Hepatocyte (in vitro differentiated cells): ENCODE results near the gene AGFG1. TPM values are rescaled to one million over a fixed set of nuclear protein-coding genes. Genes with fewer than 3 reads are reported as not detected.

Experiments
- DNase-seq: peaks from one replicate; pipeline ENCODE4 v3.0.0-alpha.2; 2016; ENCODE audit warnings: low spot score
- H2AFZ ChIP-seq: fragments of 200-600 bp; sonication (generic); 2 replicates; pipeline ENCODE4 v1.6.0; 2016; ENCODE audit warnings: antibody characterized with exemption, mild to moderate bottlenecking
- H3K27ac ChIP-seq: fragments of 200-600 bp; sonication (generic); 2 replicates; pipeline ENCODE4 v1.5.1; 2016; ENCODE audit warnings: mild to moderate bottlenecking
- H3K27me3 ChIP-seq: fragments of 200-600 bp; sonication (generic); 2 replicates; pipeline ENCODE4 v1.6.1; 2016
- H3K36me3 ChIP-seq: fragments of 200-600 bp; sonication (generic); replicated peaks from 2 replicates; pipeline ENCODE4 v1.5.1; 2016; ENCODE audit warnings: low read depth; ENCODE audit not compliant: insufficient read depth
- H3K4me1 ChIP-seq: fragments of 200-600 bp; sonication (generic); 2 replicates; pipeline ENCODE4 v1.5.1; 2016; ENCODE audit warnings: mild to moderate bottlenecking, moderate library complexity; ENCODE audit not compliant: insufficient read depth
- H3K4me2 ChIP-seq: fragments of 200-600 bp; sonication (generic); 2 replicates; pipeline ENCODE4 v1.6.0; 2016
- H3K4me3 ChIP-seq: fragments of 200-600 bp; sonication (generic); 2 replicates; pipeline ENCODE4 v1.5.1; 2016; ENCODE audit warnings: mild to moderate bottlenecking
- H3K79me2 ChIP-seq: fragments of 200-600 bp; sonication (generic); 2 replicates; pipeline ENCODE4 v1.6.0; 2017; ENCODE audit warnings: mild to moderate bottlenecking
- H3K9me2 ChIP-seq: fragments of 200-600 bp; sonication (generic); replicated peaks from 2 replicates; pipeline ENCODE4 v1.6.0; 2017; ENCODE audit warnings: mild to moderate bottlenecking; ENCODE audit not compliant: insufficient read depth
- H3K9me3 ChIP-seq: fragments of 200-600 bp; sonication (generic); 2 replicates; pipeline ENCODE4 v1.5.1; 2016; ENCODE audit warnings: low read depth, mild to moderate bottlenecking
- H4K20me1 ChIP-seq: fragments of 200-600 bp; sonication (generic); 2 replicates; pipeline ENCODE4 v1.6.0; 2016; ENCODE audit warnings: mild to moderate bottlenecking; ENCODE audit not compliant: insufficient read depth, poor library complexity, severe bottlenecking
- EZH2 ChIP-seq: fragments of 200-600 bp; sonication (generic); IDR thresholded peaks from 2 replicates; pipeline ENCODE4 v1.6.1; 2016; ENCODE audit warnings: antibody characterized with exemption, mild to moderate bottlenecking, borderline replicate concordance
- EZH2phosphoT487 ChIP-seq: fragments of 200-600 bp; sonication (generic); IDR thresholded peaks from one replicate; pipeline ENCODE4 v1.6.1; 2018; ENCODE audit warnings: antibody characterized with exemption, mild to moderate bottlenecking, low read depth, moderate library complexity; ENCODE audit not compliant: unreplicated experiment, severe bottlenecking
- WGBS: methylation state at CpG from one replicate; pipeline ENCODE4 v1.1.6; 2016; ENCODE audit warnings: low lambda C conversion rate; ENCODE audit errors: missing lambda C conversion rate; 5-methylcytosine and 5-hydroxymethylcytosine counted together
- polyA plus RNA-seq: library from polyadenylated mRNA; unstranded; fragments of >200 nt; fragmentation: Nextera tagmentation; extraction: Ambion mirVana; gene quantifications from 2 replicates; pipeline ENCODE4 v1.2.1, GENCODE V29; 2016
- total RNA-seq: library from RNA; depleted of rRNA; stranded (reverse); fragments of >200 nt; gene quantifications from 2 replicates; pipeline ENCODE4 v1.2.3, GENCODE V29; 2014
- TF ChIP-seq, protein P1 (sequence below): fragments of 200-600 bp; sonication (generic); IDR thresholded peaks from 2 replicates; pipeline ENCODE4 v1.5.1; 2016; ENCODE audit warnings: antibody characterized with exemption, mild to moderate bottlenecking; ENCODE audit not compliant: poor library complexity

The AGFG1 gene
- total and polyA plus RNA-seq, 2 experiments from 2014 or later: 62.4 to 91.6 TPM

GRCh38 chr2:227488045-227488444 is 16.1 kb downstream of the AGFG1 start:
- Histone ChIP-seq H3K9me2 (no peaks in the 10 kb centered on the region), H3K4me2 (no peak overlapping the region), H3K27me3 (no peaks in the 10 kb centered on the region), H3K4me3 (no peak overlapping the region), H3K4me1 (no peaks in the 10 kb centered on the region), H3K27ac (no peak overlapping the region), H3K79me2 (peaks cover 100% of the 10 kb centered on the region), H2AFZ (no peak overlapping the region), H3K9me3 (no peaks in the 10 kb centered on the region), H3K36me3 (no peaks in the 10 kb centered on the region), H4K20me1 (peaks cover 88% of the 10 kb centered on the region)
- WGBS: 90% methylated on average over 3 of the region's 3 CpGs
- no peak for TF ChIP-seq EZH2
- no peak for TF ChIP-seq EZH2phosphoT487
- TF ChIP-seq, protein P1, sequence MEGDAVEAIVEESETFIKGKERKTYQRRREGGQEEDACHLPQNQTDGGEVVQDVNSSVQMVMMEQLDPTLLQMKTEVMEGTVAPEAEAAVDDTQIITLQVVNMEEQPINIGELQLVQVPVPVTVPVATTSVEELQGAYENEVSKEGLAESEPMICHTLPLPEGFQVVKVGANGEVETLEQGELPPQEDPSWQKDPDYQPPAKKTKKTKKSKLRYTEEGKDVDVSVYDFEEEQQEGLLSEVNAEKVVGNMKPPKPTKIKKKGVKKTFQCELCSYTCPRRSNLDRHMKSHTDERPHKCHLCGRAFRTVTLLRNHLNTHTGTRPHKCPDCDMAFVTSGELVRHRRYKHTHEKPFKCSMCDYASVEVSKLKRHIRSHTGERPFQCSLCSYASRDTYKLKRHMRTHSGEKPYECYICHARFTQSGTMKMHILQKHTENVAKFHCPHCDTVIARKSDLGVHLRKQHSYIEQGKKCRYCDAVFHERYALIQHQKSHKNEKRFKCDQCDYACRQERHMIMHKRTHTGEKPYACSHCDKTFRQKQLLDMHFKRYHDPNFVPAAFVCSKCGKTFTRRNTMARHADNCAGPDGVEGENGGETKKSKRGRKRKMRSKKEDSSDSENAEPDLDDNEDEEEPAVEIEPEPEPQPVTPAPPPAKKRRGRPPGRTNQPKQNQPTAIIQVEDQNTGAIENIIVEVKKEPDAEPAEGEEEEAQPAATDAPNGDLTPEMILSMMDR: no peak
- no peak for DNase-seq

- Histone ChIP-seq H4K20me1 (peaks cover 76% of the 10 kb centered on the region), H3K27ac (no peak overlapping the region), H3K4me2 (no peak overlapping the region), H3K4me3 (no peak overlapping the region), H3K4me1 (no peaks in the 10 kb centered on the region), H3K36me3 (no peaks in the 10 kb centered on the region), H2AFZ (no peak overlapping the region), H3K9me3 (no peaks in the 10 kb centered on the region), H3K27me3 (no peaks in the 10 kb centered on the region), H3K79me2 (peaks cover 100% of the 10 kb centered on the region), H3K9me2 (no peaks in the 10 kb centered on the region)
- TF ChIP-seq, protein P1: no peak
- no peak for TF ChIP-seq EZH2
- TF ChIP-seq EZH2phosphoT487: no peak
- DNase-seq: no peak
- 94% methylated on average over 3 of the region's 3 CpGs for WGBS
These were observed 19.4 kb downstream of the AGFG1 start for GRCh38 chr2:227491386-227491785.

DNA sequence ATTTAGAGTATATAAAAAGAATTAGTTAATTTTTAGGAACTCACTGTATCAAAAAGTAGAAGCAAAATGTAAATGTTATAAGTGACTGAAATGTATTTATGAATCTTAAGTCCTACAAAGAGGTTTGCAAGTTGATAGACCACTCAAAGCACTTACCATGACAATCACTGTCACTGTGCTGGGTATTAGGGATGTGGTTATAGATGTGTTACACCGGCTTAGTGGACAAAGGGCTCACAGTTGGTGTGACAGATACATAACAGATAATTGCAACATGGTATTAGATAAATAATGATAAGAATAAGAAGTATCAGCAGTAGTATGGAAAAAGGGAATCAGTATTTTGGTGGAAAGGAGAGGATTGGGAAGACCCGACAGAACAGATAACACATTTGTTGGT is 21.6 kb downstream of the AGFG1 start:
- H4K20me1 ChIP-seq: peaks cover 67% of the 10 kb centered on the region
- TF ChIP-seq EZH2 (no peak), EZH2phosphoT487 (no peak)
- TF ChIP-seq, protein P1: no peak
- peaks cover 100% of the 10 kb centered on the region for H3K79me2 ChIP-seq

DNA sequence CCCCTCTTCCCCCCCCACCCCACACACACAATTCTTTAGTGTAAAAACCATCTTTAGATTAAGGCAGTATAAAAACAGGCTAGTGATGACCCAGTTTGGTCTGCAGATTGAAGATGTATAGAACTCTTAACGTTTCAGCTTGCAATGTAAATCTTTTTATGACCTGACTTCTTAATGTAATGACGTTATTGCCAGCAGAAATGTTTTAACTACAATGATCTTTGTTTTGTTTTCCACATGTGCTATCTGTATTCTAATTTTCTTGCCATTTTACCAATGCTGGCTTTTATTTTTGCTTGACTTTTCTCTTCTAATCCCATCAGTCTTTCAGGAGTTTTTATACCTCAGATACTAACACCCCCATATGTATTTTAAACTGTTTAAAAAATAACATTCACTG is 25.2 kb downstream of the AGFG1 start:
- Histone ChIP-seq H3K9me3 (no peaks in the 10 kb centered on the region), H3K4me2 (no peak overlapping the region), H3K4me1 (peaks cover 6% of the 10 kb centered on the region), H3K9me2 (no peaks in the 10 kb centered on the region), H3K36me3 (no peaks in the 10 kb centered on the region), H4K20me1 (peaks cover 56% of the 10 kb centered on the region), H3K27ac (no peak overlapping the region), H3K27me3 (no peaks in the 10 kb centered on the region), H3K4me3 (no peak overlapping the region), H3K79me2 (peaks cover 100% of the 10 kb centered on the region), H2AFZ (no peak overlapping the region)
- TF ChIP-seq EZH2 (no peak), EZH2phosphoT487 (no peak)
- TF ChIP-seq, protein P1: no peak
- WGBS: 50% methylated on average over 2 of the region's 2 CpGs
- DNase-seq: no peak

More for the DNA sequence above, 21.6 kb downstream of the AGFG1 start:
- H3K9me3 ChIP-seq: no peaks in the 10 kb centered on the region
- H3K27me3 ChIP-seq: no peaks in the 10 kb centered on the region
- no peak overlapping the region for H2AFZ ChIP-seq
- DNase-seq: no peak
- no peak overlapping the region for H3K4me2 ChIP-seq
- no peaks in the 10 kb centered on the region for H3K4me1 ChIP-seq
- H3K4me3 ChIP-seq: no peak overlapping the region
- 83% methylated on average over 2 of the region's 2 CpGs for WGBS
- H3K36me3 ChIP-seq: no peaks in the 10 kb centered on the region
- no peak overlapping the region for H3K27ac ChIP-seq
- no peaks in the 10 kb centered on the region for H3K9me2 ChIP-seq
